Activated CD8-positive, alpha-beta memory T cell treated with anti-CD3 and anti-CD28 coated beads, Interleukin-2, amount 10 ng/mL, durations not matched to agents 7 days and 5 days (primary cell): ENCODE measurements around the gene ADAMTS2. TPM values are rescaled to one million over a fixed set of nuclear protein-coding genes. Genes with fewer than 3 reads are reported as not detected.
"Not testable (repeated sequence)": the region's sequence is repeated elsewhere in the genome, so short reads cannot be mapped to it uniquely, and the experiment has no call there.

Experiments used
- ATAC-seq: fragments of 150-1000 bp; cut with Tn5 transposase; one replicate; pipeline ENCODE4 v1.10.0; 2021; ENCODE audit warnings: moderate library complexity
- CTCF ChIA-PET: fragments of 350-600 bp; sonication (Branson Sonifier 250); formaldehyde crosslinking; loops from one replicate; lab custom pipeline; 2021; ENCODE audit warnings: antibody characterized with exemption; lab: Charles Lee
- DNase-seq: peaks from one replicate; pipeline ENCODE4 v3.0.0-alpha.2; 2020
- H3K27ac Mint-ChIP-seq: one replicate; pipeline ENCODE4 v1.8.0; 2021; ENCODE audit warnings: mild to moderate bottlenecking, mixed read lengths
- H3K27me3 Mint-ChIP-seq: one replicate; pipeline ENCODE4 v1.8.0; 2021; ENCODE audit warnings: mixed read lengths
- H3K36me3 Mint-ChIP-seq: one replicate; pipeline ENCODE4 v1.8.0; 2021; ENCODE audit warnings: mild to moderate bottlenecking, mixed read lengths
- H3K4me1 Mint-ChIP-seq: one replicate; pipeline ENCODE4 v1.8.0; 2021; ENCODE audit warnings: mixed read lengths
- H3K4me3 Mint-ChIP-seq: one replicate; pipeline ENCODE4 v1.8.0; 2021; ENCODE audit warnings: mild to moderate bottlenecking, moderate library complexity, mixed read lengths
- H3K9me3 Mint-ChIP-seq: one replicate; pipeline ENCODE4 v1.8.0; 2022; ENCODE audit warnings: low read depth, mixed read lengths
- total RNA-seq, 2 experiments: library from RNA; stranded (reverse); gene quantifications; one replicate each; pipeline ENCODE4 v1.2.3, GENCODE V29; 2021

The ADAMTS2 gene
- total RNA-seq, 2 experiments from 2014 or later = not detected

DNA sequence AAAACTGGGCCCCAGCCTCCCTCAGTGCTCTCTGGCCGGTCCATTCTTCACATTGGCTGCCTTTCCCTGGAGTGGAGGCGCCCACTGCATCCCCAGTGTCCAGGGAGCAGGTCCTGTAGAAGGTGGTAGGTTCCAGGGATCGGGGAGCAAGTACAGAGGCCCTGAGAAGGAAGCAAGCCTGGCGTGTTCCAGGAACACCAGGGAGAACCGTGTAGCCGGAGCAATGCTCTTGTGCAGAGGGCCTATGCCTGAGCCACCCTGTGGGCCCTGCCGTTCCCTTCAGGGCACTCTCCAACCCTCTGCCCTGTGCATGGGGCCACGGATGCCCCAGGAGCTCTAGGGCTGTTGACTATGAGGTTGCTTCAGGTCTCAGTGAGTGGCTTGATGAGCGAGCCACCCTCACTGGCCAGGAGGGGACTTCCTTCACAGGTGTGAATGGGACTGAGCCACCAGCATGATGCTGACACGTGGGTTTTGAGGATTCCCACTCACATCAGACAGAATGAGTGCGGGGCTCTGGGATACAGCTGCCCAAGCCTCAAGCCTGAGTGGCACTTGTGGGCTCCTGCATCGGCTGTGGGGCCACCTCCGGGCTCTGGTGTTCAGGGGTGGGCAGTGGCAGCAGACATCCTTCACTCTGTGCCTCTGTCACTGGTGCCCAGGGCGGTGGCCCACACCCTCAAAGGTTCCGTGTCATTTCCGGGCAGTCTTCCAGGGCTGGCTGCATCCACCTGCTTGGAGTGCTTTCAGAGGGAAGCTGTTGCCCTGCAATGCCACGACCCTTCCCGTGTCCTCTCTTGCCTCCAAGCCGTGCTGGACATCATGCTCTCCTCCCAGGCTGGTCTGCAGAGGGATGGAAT, 54.4 kb downstream of the ADAMTS2 start:
- CTCF ChIA-PET = no interaction called here

DNA sequence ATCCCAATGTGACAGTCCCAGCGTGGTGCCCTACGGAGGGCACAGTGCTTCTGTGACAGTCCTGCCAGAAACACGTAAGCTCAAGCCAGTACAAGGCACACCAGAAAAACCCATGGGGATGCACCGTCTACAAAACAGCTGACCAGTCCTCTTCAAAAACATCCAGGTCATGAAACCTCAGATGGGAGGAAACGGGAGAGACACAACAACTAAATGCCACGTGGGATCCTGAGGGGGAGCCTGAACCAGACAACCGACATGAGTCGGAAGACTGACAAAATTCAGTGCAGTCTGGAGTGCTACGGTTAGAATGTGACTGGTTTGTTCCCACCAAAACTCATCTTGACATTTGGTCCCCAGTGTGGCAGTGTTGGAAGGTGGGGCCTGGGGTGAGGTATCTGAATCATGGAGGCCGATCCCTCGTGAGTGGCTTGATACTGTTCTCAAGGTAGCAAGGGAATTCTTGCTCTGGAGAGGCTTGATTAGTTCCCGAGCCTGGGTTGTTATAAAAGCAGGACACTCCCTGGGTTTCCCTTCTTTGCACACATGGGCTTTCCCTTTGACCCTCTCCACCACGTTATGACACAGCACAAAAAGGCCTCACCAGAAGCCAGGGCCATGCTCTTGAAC, 55.4 kb downstream of the ADAMTS2 start:
- Mint-ChIP-seq H3K36me3 (no peaks in the 10 kb centered on the region), H3K27ac (no peak overlapping the region), H3K27me3 (no peaks in the 10 kb centered on the region), H3K9me3 (no peaks in the 10 kb centered on the region), H3K4me3 (no peak overlapping the region), H3K4me1 (no peaks in the 10 kb centered on the region)
- no peak for DNase-seq
- CTCF ChIA-PET = no interaction called here
- no peak for ATAC-seq

More for the DNA sequence above, 54.4 kb downstream of the ADAMTS2 start:
- Mint-ChIP-seq H3K27me3 (no peaks in the 10 kb centered on the region), H3K9me3 (no peaks in the 10 kb centered on the region), H3K36me3 (no peaks in the 10 kb centered on the region), H3K27ac (no peak overlapping the region), H3K4me1 (no peaks in the 10 kb centered on the region), H3K4me3 (no peak overlapping the region)
- DNase-seq = no peak
- no peak for ATAC-seq

DNA sequence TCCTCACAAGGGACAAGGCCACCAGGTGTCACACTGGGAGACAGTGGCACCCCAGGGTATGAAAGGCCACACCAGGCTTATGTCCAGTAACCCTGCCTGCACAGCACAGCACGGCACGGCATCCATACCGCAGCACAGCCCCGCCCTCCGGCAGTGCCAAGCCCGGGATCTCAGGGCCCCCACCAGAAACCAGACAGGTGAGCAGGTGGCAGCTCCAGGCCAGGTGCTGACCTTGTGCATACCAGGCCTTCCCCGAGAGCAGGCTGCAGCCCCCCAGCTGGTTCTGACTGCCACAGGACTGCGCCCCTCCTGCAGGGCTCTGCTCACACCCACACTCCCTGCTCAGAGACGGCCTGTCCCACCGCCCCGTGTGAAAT, 56.5 kb downstream of the ADAMTS2 start:
- Mint-ChIP-seq H3K9me3 (no peaks in the 10 kb centered on the region), H3K4me3 (no peak overlapping the region), H3K36me3 (no peaks in the 10 kb centered on the region), H3K27me3 (no peaks in the 10 kb centered on the region), H3K27ac (no peak overlapping the region), H3K4me1 (no peaks in the 10 kb centered on the region)
- CTCF ChIA-PET = no interaction called here
- DNase-seq = no peak
- no peak for ATAC-seq

DNA sequence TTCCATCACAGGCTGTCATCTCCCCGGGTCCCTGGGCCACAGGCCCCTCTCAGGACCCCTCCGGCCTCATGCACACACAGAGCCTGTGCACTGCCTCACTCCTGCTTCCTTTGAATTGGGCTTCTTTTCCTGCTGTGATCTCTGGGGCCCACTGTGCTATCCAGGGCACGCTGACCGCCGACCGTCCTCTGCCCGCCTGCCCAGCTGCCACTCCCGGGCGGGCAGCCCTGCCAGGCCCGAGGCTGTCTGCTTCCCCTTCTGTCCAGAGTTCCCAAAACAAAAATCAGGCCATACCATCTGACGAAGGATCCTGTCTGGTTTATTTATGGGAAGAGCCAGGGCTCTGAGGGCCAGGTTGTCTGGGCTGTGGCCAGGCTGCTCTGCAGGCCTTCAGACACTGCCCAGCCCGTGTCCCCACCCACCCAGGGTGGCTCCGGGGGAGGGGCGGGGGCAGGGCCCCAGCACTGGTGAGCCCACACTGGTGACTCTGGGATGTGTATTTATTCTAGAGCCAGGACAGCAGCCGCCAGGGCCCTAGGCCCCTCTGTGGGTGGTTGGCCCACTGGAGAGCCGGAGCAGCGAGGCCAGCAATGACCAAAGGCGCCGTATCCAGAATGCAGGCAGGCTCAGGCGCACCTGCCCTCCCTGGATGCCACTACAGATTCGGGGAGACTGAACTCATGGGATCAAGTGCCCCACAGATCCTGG, 57.0 kb downstream of the ADAMTS2 start:
- ATAC-seq (no peak), DNase-seq (no peak)
- no peaks in the 10 kb centered on the region for H3K9me3 Mint-ChIP-seq
- no peak overlapping the region for H3K4me3 Mint-ChIP-seq
- no peaks in the 10 kb centered on the region for H3K27me3 Mint-ChIP-seq
- no peak overlapping the region for H3K27ac Mint-ChIP-seq
- H3K36me3 Mint-ChIP-seq = no peaks in the 10 kb centered on the region
- CTCF ChIA-PET = no interaction called here
- H3K4me1 Mint-ChIP-seq = no peaks in the 10 kb centered on the region

DNA sequence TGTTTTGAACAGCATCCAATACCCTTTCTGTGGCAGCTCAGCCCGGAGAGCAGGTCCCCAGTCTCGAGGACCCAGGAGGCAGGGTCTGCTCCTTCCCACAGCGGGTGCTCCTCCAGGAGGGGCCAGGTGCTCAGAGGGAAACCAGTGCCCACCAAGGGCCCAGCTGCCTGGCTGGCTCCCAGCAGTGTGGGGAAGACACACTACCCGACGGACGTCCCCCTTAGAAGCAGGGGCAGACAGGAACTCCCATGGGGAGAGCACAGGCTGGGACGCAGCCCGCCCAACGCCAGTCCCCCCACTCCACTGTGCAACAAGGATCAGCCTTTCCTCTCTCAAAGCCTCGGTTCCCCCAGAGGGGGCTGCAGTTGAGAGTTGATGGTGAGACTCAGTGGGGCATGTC, 57.6 kb downstream of the ADAMTS2 start:
- Mint-ChIP-seq H3K27ac (no peak overlapping the region), H3K27me3 (no peaks in the 10 kb centered on the region), H3K4me3 (no peak overlapping the region), H3K4me1 (no peaks in the 10 kb centered on the region), H3K36me3 (no peaks in the 10 kb centered on the region), H3K9me3 (no peaks in the 10 kb centered on the region)
- DNase-seq (no peak), ATAC-seq (no peak)
- CTCF ChIA-PET = no interaction called here

DNA sequence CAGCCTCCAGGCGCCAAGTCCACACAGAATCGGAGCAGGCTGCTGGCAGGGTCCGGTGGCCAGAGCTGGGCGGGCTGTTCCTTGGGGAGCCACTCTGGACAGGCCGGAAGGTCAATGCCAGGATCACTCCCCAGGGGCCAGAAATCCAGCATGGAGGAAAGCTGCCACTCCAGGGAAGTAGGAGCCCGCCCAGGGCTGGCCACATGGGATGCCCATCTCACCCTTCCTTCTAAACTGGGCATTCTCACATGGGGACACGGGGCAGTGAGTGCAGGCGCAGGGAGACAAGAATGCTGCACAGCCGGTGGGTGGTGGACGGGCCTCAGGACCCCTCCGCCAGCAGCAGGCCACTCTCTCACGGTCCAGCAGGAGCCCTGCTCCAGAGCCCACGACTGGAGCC, 58.2 kb downstream of the ADAMTS2 start:
- Mint-ChIP-seq H3K4me3 (no peak overlapping the region), H3K36me3 (no peaks in the 10 kb centered on the region), H3K27ac (no peak overlapping the region), H3K4me1 (no peaks in the 10 kb centered on the region), H3K9me3 (no peaks in the 10 kb centered on the region), H3K27me3 (no peaks in the 10 kb centered on the region)
- no peak for ATAC-seq
- DNase-seq = no peak
- CTCF ChIA-PET = no interaction called here

DNA sequence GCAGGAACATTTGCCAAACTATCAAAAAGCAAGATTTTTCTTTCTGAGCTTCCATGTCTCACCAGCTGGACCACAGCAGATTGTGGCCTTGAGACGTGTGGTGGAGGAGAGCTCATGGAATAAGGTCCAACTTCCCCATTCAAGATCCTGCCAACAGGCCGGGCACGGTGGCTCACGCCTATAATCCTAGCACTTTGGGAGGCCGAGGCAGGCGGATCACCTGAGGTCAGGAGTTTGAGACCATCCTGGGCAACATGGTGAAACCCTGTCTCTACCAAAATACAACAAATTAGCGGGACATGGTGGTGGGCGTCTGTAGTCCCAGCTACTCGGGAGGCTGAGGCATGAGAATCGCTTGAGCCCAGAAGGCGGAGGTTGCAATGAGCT, 59.5 kb downstream of the ADAMTS2 start:
- H3K27me3 Mint-ChIP-seq, CTCF ChIA-PET: not testable (repeated sequence)

DNA sequence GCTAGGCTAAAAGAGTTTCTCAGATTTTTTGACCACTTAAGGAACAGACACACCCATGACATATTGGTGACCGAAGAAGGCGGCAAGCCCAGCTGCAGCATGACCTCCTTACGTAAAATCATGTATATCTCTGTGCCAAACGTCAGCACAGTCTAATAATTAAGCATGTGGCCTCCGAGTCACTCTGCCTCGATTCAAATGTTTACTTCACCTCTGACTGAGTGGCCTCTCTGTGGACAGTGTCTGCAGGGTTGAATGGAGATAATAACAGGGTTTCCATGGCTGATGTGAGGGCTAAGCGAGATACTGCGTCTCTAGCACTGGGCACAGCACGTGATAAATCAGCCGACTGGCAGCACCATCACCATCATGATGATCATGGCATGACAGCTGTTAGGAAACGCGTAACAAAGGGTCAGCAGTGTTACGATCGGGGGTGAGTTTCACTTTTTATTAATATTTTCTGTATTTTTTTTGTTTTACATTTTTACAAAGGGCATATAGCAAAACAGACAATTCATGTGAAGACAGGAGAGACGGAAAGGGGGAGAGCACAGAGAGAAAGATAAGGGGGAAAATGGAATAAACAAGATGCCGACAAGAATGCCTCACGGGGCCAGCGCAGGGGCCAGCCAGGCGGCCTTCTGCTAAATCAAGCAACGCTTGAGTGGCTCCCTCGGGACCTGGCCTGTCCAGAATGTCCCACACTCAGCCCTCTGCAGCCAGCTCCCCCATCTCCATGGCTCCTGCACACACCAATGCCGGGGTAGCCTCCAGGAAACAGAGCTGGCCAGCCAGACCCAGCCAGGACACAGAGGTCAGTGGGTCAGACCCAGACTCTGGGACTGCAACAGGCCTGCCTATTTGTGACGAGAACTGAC, 60.3 kb downstream of the ADAMTS2 start:
- ATAC-seq (no peak), DNase-seq (no peak)
- no peak overlapping the region for H3K4me3 Mint-ChIP-seq
- no peaks in the 10 kb centered on the region for H3K36me3 Mint-ChIP-seq
- no peaks in the 10 kb centered on the region for H3K4me1 Mint-ChIP-seq
- H3K9me3 Mint-ChIP-seq = no peaks in the 10 kb centered on the region
- no peak overlapping the region for H3K27ac Mint-ChIP-seq
- H3K27me3 Mint-ChIP-seq = no peaks in the 10 kb centered on the region
- CTCF ChIA-PET = no interaction called here

More for the DNA sequence above, 59.5 kb downstream of the ADAMTS2 start:
- not testable (repeated sequence) for H3K36me3 Mint-ChIP-seq, DNase-seq, H3K4me3 Mint-ChIP-seq, H3K9me3 Mint-ChIP-seq, H3K27ac Mint-ChIP-seq, H3K4me1 Mint-ChIP-seq, ATAC-seq

DNA sequence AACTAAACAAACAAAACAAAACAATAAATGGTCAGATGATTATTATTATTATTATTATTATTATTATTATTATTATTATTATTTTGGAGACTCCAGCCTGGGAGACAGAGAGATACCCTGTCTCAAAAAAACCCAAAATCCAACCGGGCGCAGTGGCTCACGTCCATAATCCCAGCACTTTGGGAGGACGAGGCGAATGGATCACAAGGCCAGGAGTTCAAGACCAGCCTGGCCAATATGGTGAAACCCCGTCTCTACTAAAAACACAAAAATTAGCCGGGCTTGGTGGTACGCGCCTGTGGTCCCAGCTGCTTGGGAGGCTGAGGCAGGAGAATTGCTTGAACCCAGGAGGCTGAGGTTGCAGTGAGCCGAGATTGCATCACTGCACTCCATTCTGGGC, 61.4 kb downstream of the ADAMTS2 start:
- DNase-seq, CTCF ChIA-PET, H3K27ac Mint-ChIP-seq, H3K36me3 Mint-ChIP-seq, H3K4me1 Mint-ChIP-seq, ATAC-seq, H3K4me3 Mint-ChIP-seq, H3K9me3 Mint-ChIP-seq, H3K27me3 Mint-ChIP-seq: not testable (repeated sequence)

DNA sequence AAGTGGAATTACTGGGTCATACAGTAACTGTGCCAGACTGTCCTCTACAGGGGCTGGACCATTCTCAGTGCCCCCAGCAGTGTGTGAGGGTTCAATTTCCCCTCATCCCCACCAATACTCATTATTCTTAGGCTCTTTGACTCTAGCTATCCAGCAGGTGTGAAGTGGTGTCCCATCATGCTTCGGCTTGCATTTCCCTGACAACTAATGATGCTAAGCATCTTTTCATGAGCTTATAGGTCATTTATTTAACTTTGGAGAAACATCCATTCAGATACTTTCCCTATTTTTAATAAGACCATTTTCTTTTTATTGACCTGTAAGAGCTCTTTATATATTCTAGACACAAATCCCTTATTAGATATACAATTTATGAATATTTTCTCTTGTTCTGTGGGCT, 63.6 kb downstream of the ADAMTS2 start:
- no peaks in the 10 kb centered on the region for H3K36me3 Mint-ChIP-seq
- H3K27me3 Mint-ChIP-seq = no peaks in the 10 kb centered on the region
- ATAC-seq (no peak), DNase-seq (no peak)
- no peak overlapping the region for H3K27ac Mint-ChIP-seq
- no peaks in the 10 kb centered on the region for H3K4me1 Mint-ChIP-seq
- no peak overlapping the region for H3K4me3 Mint-ChIP-seq
- CTCF ChIA-PET = no interaction called here
- no peaks in the 10 kb centered on the region for H3K9me3 Mint-ChIP-seq

DNA sequence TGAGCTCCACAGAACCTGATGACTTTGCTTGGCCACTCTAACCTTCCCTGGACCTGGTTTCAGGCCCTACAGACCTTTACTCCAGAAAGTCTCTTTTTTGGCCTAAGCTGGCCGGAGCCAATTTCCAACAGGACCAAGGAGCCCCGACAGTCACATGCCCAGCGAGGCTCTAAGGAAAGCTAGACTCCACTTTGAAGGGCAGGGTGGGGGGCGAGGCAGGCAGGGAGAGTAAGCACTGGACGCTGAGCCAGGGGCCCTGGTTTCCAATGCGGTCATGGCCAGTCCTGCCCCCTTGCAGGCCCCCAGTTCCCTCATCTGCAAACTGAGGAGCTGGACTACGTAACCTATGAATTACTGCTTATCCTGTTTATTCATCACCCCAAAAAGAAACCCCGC, 65.2 kb downstream of the ADAMTS2 start:
- Mint-ChIP-seq H3K36me3 (no peaks in the 10 kb centered on the region), H3K4me1 (no peaks in the 10 kb centered on the region), H3K4me3 (no peak overlapping the region), H3K27ac (no peak overlapping the region), H3K27me3 (no peaks in the 10 kb centered on the region), H3K9me3 (no peaks in the 10 kb centered on the region)
- CTCF ChIA-PET = interaction anchor here (0.6 kb wide), 1 partner anchor 125 kb away, joined by 3 read pairs; no protein-coding TSS in a partner anchor
- ATAC-seq (no peak), DNase-seq (no peak)

DNA sequence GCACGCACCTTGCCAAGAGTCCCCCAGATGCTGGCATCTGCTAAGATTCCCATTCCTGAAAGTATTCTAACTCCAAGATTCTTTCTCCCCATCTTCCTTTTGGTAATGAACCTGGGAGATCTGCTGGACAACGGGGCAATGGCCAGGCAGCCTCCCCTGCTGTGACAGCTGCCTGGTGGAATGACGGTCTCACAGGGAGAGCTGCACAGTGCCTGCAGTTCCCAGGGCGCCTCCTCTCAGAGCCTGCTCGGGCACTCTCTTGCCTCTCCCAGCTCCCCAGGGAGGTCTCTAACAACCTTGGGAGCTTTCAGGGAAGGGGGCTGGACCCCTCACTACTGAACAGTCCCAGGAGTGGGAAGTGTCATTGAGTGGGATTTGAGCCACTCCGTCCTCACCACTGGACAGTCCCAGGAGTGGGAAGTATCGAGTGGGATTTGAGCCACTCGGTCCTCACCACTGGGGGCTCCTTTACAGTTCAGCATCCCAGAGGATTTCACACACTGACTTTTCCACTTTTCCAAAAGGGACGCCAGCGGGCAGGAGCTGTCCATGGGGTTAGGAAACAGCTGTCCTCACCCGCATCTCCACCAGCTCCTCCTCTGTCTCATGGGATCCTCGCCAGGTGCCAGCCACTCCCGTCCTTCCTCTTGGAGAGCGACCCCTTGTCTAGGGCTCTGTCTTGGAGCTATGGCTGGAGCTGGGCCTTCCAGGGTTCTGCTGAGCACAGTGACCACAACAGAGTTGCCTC, 65.7 kb downstream of the ADAMTS2 start:
- Mint-ChIP-seq H3K4me1 (no peaks in the 10 kb centered on the region), H3K4me3 (no peak overlapping the region), H3K9me3 (no peaks in the 10 kb centered on the region), H3K27ac (no peak overlapping the region), H3K27me3 (no peaks in the 10 kb centered on the region), H3K36me3 (no peaks in the 10 kb centered on the region)
- ATAC-seq = no peak
- no peak for DNase-seq
- CTCF ChIA-PET = no interaction called here
